Upper lobe of left lung (tissue), 6 donors: Measurements from ENCODE around the gene AFAP1. TPM values are rescaled to one million over a fixed set of nuclear protein-coding genes. Genes with fewer than 3 reads are reported as not detected.
"Not testable (repeated sequence)": the region's sequence is repeated elsewhere in the genome, so short reads cannot be mapped to it uniquely, and the experiment has no call there.

Experiments
- ATAC-seq, 2 donors: fragments of 200-7000 bp; cut with Tn5 transposase; one replicate each; pipeline ENCODE4 v1.9.1; 2022; ENCODE audit warnings: mild to moderate bottlenecking in 2 of 2, moderate library complexity in 2 of 2; ENCODE audit not compliant: low FRiP score in 2 of 2
- DNase-seq, 2 donors: peaks; one replicate each; pipeline ENCODE4 v3.0.0-alpha.2; 2019 to 2020
- H3K27ac ChIP-seq, 4 donors: fragments of 200-600 bp; sonication (generic); one replicate each; pipeline ENCODE4 v1.5.1; 2016 to 2019
- H3K27me3 ChIP-seq, 4 donors: fragments of 200-600 bp; sonication (generic); one replicate each; pipeline ENCODE4 v1.5.1; 2017 to 2019
- H3K36me3 ChIP-seq, 4 donors: fragments of 200-600 bp; sonication (generic); one replicate each; pipeline ENCODE4 v1.5.1; 2016 to 2019
- H3K4me1 ChIP-seq, 4 donors: fragments of 200-600 bp; sonication (generic); one replicate each; pipeline ENCODE4 v1.5.1; 2018 to 2019
- H3K4me3 ChIP-seq, 4 donors: fragments of 200-600 bp; sonication (generic); one replicate each; pipeline ENCODE4 v1.5.1; 2017 to 2019; ENCODE audit warnings: mild to moderate bottlenecking in 2 of 4, moderate library complexity in 1 of 4
- H3K9me3 ChIP-seq, 4 donors: fragments of 200-600 bp; sonication (generic); one replicate each; pipeline ENCODE4 v1.5.1; 2018 to 2019
- CTCF ChIP-seq, 6 experiments: fragments of 450-650 bp in 4 of 6; fragments of 200-600 bp in 2 of 6; sonication (generic) in 2 of 6; IDR thresholded peaks; one replicate each; pipeline ENCODE4 v1.5.1; 2016 to 2019; ENCODE audit warnings: antibody characterized with exemption in 6 of 6
- EP300 ChIP-seq, 4 donors: sonication (generic); formaldehyde crosslinking; IDR thresholded peaks; one replicate each; pipeline ENCODE4 v1.5.1; 2017; ENCODE audit warnings: antibody characterized with exemption in 4 of 4, control low read depth in 2 of 4
- POLR2A ChIP-seq, 4 donors: fragments of 450-650 bp; IDR thresholded peaks; one replicate each; pipeline ENCODE4 v1.5.1; 2016 to 2017; ENCODE audit warnings: antibody characterized with exemption in 4 of 4, mild to moderate bottlenecking in 2 of 4
- POLR2AphosphoS5 ChIP-seq, 2 donors: sonication (generic); formaldehyde crosslinking; IDR thresholded peaks; one replicate each; pipeline ENCODE4 v1.5.1; 2017; ENCODE audit warnings: antibody characterized with exemption in 2 of 2
- WGBS, 2 donors: methylation state at CpG; one replicate each; pipeline ENCODE4 v1.1.5; 2017 to 2018; 5-methylcytosine and 5-hydroxymethylcytosine counted together
- total RNA-seq, 6 donors: library from RNA; depleted of rRNA in 4 of 6; stranded (reverse); fragments of >200 nt in 4 of 6; gene quantifications; one replicate each; pipeline versions ENCODE4 v1.1.0 to v1.2.1, GENCODE V29; 2016 to 2021
- donor health status: DM: no; HTN: no; CAD: no; lungs with moderate emphysema.
- donor health status: DM: no; HTN: yes; CAD: no; lungs with severe emphysema.

AFAP1 gene
- total RNA-seq, 6 donors from 2014 or later = 10.9 to 26.7 (median 19.2) TPM

GRCh38 chr4:7944599-7945220 is 5.0 kb upstream of the AFAP1 start:
- Histone ChIP-seq H3K9me3 (no peaks in the 10 kb centered on the region), H3K27ac (no peak overlapping the region), H3K4me1 (peaks cover 0 to 4% (median 3%) of the 10 kb centered on the region in 4 donors), H3K36me3 (no peaks in the 10 kb centered on the region), H3K4me3 (no peak overlapping the region), H3K27me3 (no peaks in the 10 kb centered on the region)
- 76 to 79% methylated on average over 5 of the region's 5 CpGs for WGBS, 2 donors
- TF ChIP-seq CTCF (IDR thresholded peaks at IDR 0.05) (no peak), POLR2A (IDR thresholded peaks at IDR 0.05) (no peak), POLR2AphosphoS5 (IDR thresholded peaks at IDR 0.05) (no peak), EP300 (IDR thresholded peaks at IDR 0.05) (no peak)
- ATAC-seq = no peak
- DNase-seq = peak in 1 of 2 donors; percentile 3

GRCh38 chr4:7943688-7944087 is 4.0 kb upstream of the AFAP1 start:
- ATAC-seq, H3K27me3 ChIP-seq, H3K27ac ChIP-seq, DNase-seq, H3K4me3 ChIP-seq, H3K9me3 ChIP-seq, H3K36me3 ChIP-seq: not testable (repeated sequence)
- WGBS, 2 donors = 95 to 96% methylated on average over 4 of the region's 4 CpGs
- peaks cover 0 to 13% (median 3%) of the 10 kb centered on the region in 4 donors for H3K4me1 ChIP-seq

GRCh38 chr4:7943211-7943610 is 3.5 kb upstream of the AFAP1 start:
- no peak for TF ChIP-seq CTCF (IDR thresholded peaks at IDR 0.05)
- 83 to 85% methylated on average over 8 of the region's 8 CpGs for WGBS, 2 donors
- H3K36me3 ChIP-seq = no peaks in the 10 kb centered on the region
- H3K4me3 ChIP-seq = no peak overlapping the region
- ATAC-seq = no peak
- no peaks in the 10 kb centered on the region for H3K9me3 ChIP-seq
- DNase-seq = no peak
- peaks cover 0 to 5% (median 0%) of the 10 kb centered on the region in 4 donors for H3K27me3 ChIP-seq
- no peak overlapping the region for H3K27ac ChIP-seq
- peaks cover under 1 to 18% (median 4%) of the 10 kb centered on the region in 4 donors for H3K4me1 ChIP-seq

GRCh38 chr4:7941965-7942496 is 2.4 kb upstream of the AFAP1 start:
- Histone ChIP-seq H3K27me3 (peaks cover 0 to 5% (median 0%) of the 10 kb centered on the region in 4 donors), H3K9me3 (no peaks in the 10 kb centered on the region), H3K36me3 (no peaks in the 10 kb centered on the region), H3K4me1 (peaks cover 4 to 23% (median 8%) of the 10 kb centered on the region in 4 donors), H3K4me3 (no peak overlapping the region), H3K27ac (no peak overlapping the region)
- DNase-seq = no peak
- ATAC-seq = no peak
- no peak for TF ChIP-seq CTCF (IDR thresholded peaks at IDR 0.05)
- 94 to 96% methylated on average over 4 of the region's 4 CpGs for WGBS, 2 donors

- ATAC-seq (peak in 1 of 2 donors; percentile 20), DNase-seq (no peak)
- Histone ChIP-seq H3K4me1 (peaks cover 4 to 23% (median 8%) of the 10 kb centered on the region in 4 donors), H3K9me3 (no peaks in the 10 kb centered on the region), H3K36me3 (no peaks in the 10 kb centered on the region), H3K27me3 (peaks cover 0 to 5% (median 0%) of the 10 kb centered on the region in 4 donors), H3K4me3 (no peak overlapping the region), H3K27ac (no peak overlapping the region)
- WGBS, 2 donors = 75 to 78% methylated on average over 11 of the region's 11 CpGs
- TF ChIP-seq POLR2AphosphoS5 (IDR thresholded peaks at IDR 0.05) = no peak
- TF ChIP-seq POLR2A (IDR thresholded peaks at IDR 0.05) = no peak
- TF ChIP-seq CTCF (IDR thresholded peaks at IDR 0.05) = no peak
- TF ChIP-seq EP300 (IDR thresholded peaks at IDR 0.05) = no peak
Measured at GRCh38 chr4:7941111-7941964, 1.7 kb upstream of the AFAP1 start.
